ENCODE measurements around the gene DDX50. TPM values are rescaled to one million over a fixed set of nuclear protein-coding genes. Genes with fewer than 3 reads are reported as not detected.

DDX50 gene
- total RNA-seq, 4 donors from 2014 or later, result 17.2 to 25.9 (median 23.7) TPM

- intact Hi-C loops (cut with DNase I; ENCODE audit: low total_unique reads) (loop anchor here (5.0 kb wide), 1 partner anchor 428 kb away; the partner anchor contains the start of gene SLC25A16), in situ Hi-C loops (cut with MboI; ENCODE audit: low sequenced_read_pairs in 4 of 4) (no loop called here)
- peak overlapping the region; percentile 96 to 98 (median 98) for H3K4me3 ChIP-seq
- ATAC-seq (no peak), DNase-seq (no peak)
- peaks cover 18 to 24% of the 10 kb centered on the region in 2 donors for H3K4me1 ChIP-seq
- TF ChIP-seq CTCF (IDR thresholded peaks at IDR 0.05 in 4 of 5, conservative IDR thresholded peaks at IDR 0.05 in 1 of 5) (no peak), POLR2A (IDR thresholded peaks at IDR 0.05) (no peak)
- peaks cover 0 to 9% of the 10 kb centered on the region in 2 donors for H3K36me3 ChIP-seq
- H3K27me3 ChIP-seq, result no peaks in the 10 kb centered on the region
- peak overlapping the region; percentile 92 to 98 (median 96) for H3K27ac ChIP-seq
- H3K9me3 ChIP-seq, result no peaks in the 10 kb centered on the region
Measured at GRCh38 chr10:68955355-68955831, 54.3 kb downstream of the DDX50 start.

- Histone ChIP-seq H3K9me3 (no peaks in the 10 kb centered on the region), H3K4me3 (peak within 1 kb of the TSS; percentile 96 to 98 (median 98)), H3K36me3 (peaks cover 0 to 15% of the 10 kb centered on the region in 2 donors), H3K27me3 (no peaks in the 10 kb centered on the region), H3K27ac (peak within 1 kb of the TSS; percentile 92 to 98 (median 96)), H3K4me1 (peaks cover 18 to 24% of the 10 kb centered on the region in 2 donors)
- ATAC-seq, result peak; percentile 97
- DNase-seq, result peak; percentile 82 to 83
- in situ Hi-C loops (cut with MboI; ENCODE audit: low sequenced_read_pairs in 4 of 4), result no loop called here
- TF ChIP-seq POLR2A (IDR thresholded peaks at IDR 0.05) (peak; percentile 78 to 84), CTCF (IDR thresholded peaks at IDR 0.05 in 4 of 5, conservative IDR thresholded peaks at IDR 0.05 in 1 of 5) (peak; percentile 25 to 63 (median 47))
- intact Hi-C loops (cut with DNase I; ENCODE audit: low total_unique reads), result loop anchor here (1.0 to 5.0 kb wide), 4 partner anchors 32 to 429 kb away; partner anchors contain the start of genes KIFBP, SLC25A16 and VPS26A
Measured at GRCh38 chr10:68955832-68956532, 54.9 kb downstream of the DDX50 start, which contains the start of gene DDX21. Gene DDX21 (plus strand): TSS chr10:68956170. CDS start chr10:68956226, 56 bp downstream.

GRCh38 chr10:68957284-68957615 lies 56.1 kb downstream of the DDX50 start:
- DNase-seq (no peak), ATAC-seq (no peak)
- intact Hi-C loops (cut with DNase I; ENCODE audit: low total_unique reads) (loop anchor here (5.0 kb wide), 1 partner anchor 430 kb away; the partner anchor contains the start of gene SLC25A16), in situ Hi-C loops (cut with MboI; ENCODE audit: low sequenced_read_pairs in 4 of 4) (no loop called here)
- H3K27ac ChIP-seq, result peak overlapping the region; percentile 92 to 98 (median 96)
- H3K36me3 ChIP-seq, result peaks cover 0 to 28% of the 10 kb centered on the region in 2 donors
- H3K9me3 ChIP-seq, result no peaks in the 10 kb centered on the region
- no peak for TF ChIP-seq CTCF (IDR thresholded peaks at IDR 0.05 in 4 of 5, conservative IDR thresholded peaks at IDR 0.05 in 1 of 5)
- no peak for TF ChIP-seq POLR2A (IDR thresholded peaks at IDR 0.05)
- peaks cover 18 to 24% of the 10 kb centered on the region in 2 donors for H3K4me1 ChIP-seq
- H3K4me3 ChIP-seq, result peak overlapping the region; percentile 96 to 98 (median 98)
- H3K27me3 ChIP-seq, result no peaks in the 10 kb centered on the region

GRCh38 chr10:68957654-68958053 lies 56.5 kb downstream of the DDX50 start:
- no peak for TF ChIP-seq POLR2A (IDR thresholded peaks at IDR 0.05)
- TF ChIP-seq CTCF (IDR thresholded peaks at IDR 0.05 in 4 of 5, conservative IDR thresholded peaks at IDR 0.05 in 1 of 5), result no peak
- no peaks in the 10 kb centered on the region for H3K9me3 ChIP-seq
- intact Hi-C loops (cut with DNase I; ENCODE audit: low total_unique reads), result loop anchor here (5.0 kb wide), 1 partner anchor 430 kb away; the partner anchor contains the start of gene SLC25A16
- in situ Hi-C loops (cut with MboI; ENCODE audit: low sequenced_read_pairs in 4 of 4), result no loop called here
- no peak for DNase-seq
- H3K27ac ChIP-seq, result peak overlapping the region; percentile 92 to 98 (median 96)
- peaks cover 18 to 24% of the 10 kb centered on the region in 2 donors for H3K4me1 ChIP-seq
- no peak for ATAC-seq
- H3K36me3 ChIP-seq, result peaks cover 0 to 32% of the 10 kb centered on the region in 2 donors
- H3K27me3 ChIP-seq, result no peaks in the 10 kb centered on the region
- H3K4me3 ChIP-seq, result peak overlapping the region; percentile 96 to 98 (median 98)
